GM19397 (cell line): ENCODE measurements around the gene ABCB7.
"Not testable (repeated sequence)": the region's sequence is repeated elsewhere in the genome, so short reads cannot be mapped to it uniquely, and the experiment has no call there.

Source experiments
- ATAC-seq: cut with Tn5 transposase; IDR thresholded peaks from one replicate; pipeline ENCODE4 v1.9.1; 2021; ENCODE audit warnings: mild to moderate bottlenecking, moderate library complexity; ENCODE audit not compliant: unreplicated experiment

Gene ABCB7

GRCh38 chrX:75155827-75156525, at the start of gene ABCB7:
Gene ABCB7 (minus strand): TSS chrX:75156283. CDS start chrX:75156272, 11 bp downstream.
- ATAC-seq, result peak; percentile 88

GRCh38 chrX:75188415-75189206, 32.5 kb upstream of the ABCB7 start:
- not testable (repeated sequence) for ATAC-seq

- no peak for ATAC-seq
Observed at GRCh38 chrX:75181721-75182120, 25.6 kb upstream of the ABCB7 start.

GRCh38 chrX:75179536-75180293, 23.6 kb upstream of the ABCB7 start:
- ATAC-seq, result not testable (repeated sequence)

GRCh38 chrX:75172257-75172890, 16.3 kb upstream of the ABCB7 start:
- ATAC-seq, result not testable (repeated sequence)

- ATAC-seq, result no peak
Observed at GRCh38 chrX:75158054-75158453, 2.0 kb upstream of the ABCB7 start.

GRCh38 chrX:75156531-75156945, 455 bp upstream of the ABCB7 start:
- ATAC-seq, result peak; percentile 25

GRCh38 chrX:75155447-75155826, 646 bp downstream of the ABCB7 start:
- ATAC-seq, result peak; percentile 40

- ATAC-seq, result no peak
Observed at GRCh38 chrX:75154871-75155270, 1.2 kb downstream of the ABCB7 start.

GRCh38 chrX:75151827-75152592, 4.1 kb downstream of the ABCB7 start:
- no peak for ATAC-seq

GRCh38 chrX:75149654-75150053, 6.4 kb downstream of the ABCB7 start:
- ATAC-seq, result no peak

- no peak for ATAC-seq
Observed at GRCh38 chrX:75132672-75133071, 23.4 kb downstream of the ABCB7 start.

GRCh38 chrX:75131973-75132627, 24.0 kb downstream of the ABCB7 start:
- no peak for ATAC-seq

GRCh38 chrX:75129069-75129468, 27.0 kb downstream of the ABCB7 start:
- ATAC-seq, result not testable (repeated sequence)

GRCh38 chrX:75118296-75118695, 37.8 kb downstream of the ABCB7 start:
- no peak for ATAC-seq

- no peak for ATAC-seq
Observed at GRCh38 chrX:75115707-75116413, 40.2 kb downstream of the ABCB7 start.

- no peak for ATAC-seq
Observed at GRCh38 chrX:75114638-75115037, 41.4 kb downstream of the ABCB7 start.

GRCh38 chrX:75113664-75114063, 42.4 kb downstream of the ABCB7 start:
- no peak for ATAC-seq

- no peak for ATAC-seq
Observed at GRCh38 chrX:75107863-75108509, 48.1 kb downstream of the ABCB7 start.
